NB4 (cell line): Measurements from ENCODE around the gene TMEM123.

Source experiments
- DNase-seq: peaks from one replicate; pipeline ENCODE4 v3.0.0; 2010; ENCODE audit warnings: low read depth
- H3K4me3 ChIP-seq: one replicate; pipeline ENCODE4 v1.5.1; 2011; ENCODE audit warnings: mild to moderate bottlenecking, low read depth, low read length, moderate library complexity
- CTCF ChIP-seq: IDR thresholded peaks from one replicate; pipeline ENCODE4 v1.5.1; 2012; ENCODE audit warnings: low read depth, low read length
- MYC ChIP-seq: IDR thresholded peaks from 2 replicates; pipeline ENCODE4 v1.6.1; 2011; ENCODE audit warnings: low read depth, low read length
- POLR2A ChIP-seq: IDR thresholded peaks from 2 replicates; pipeline ENCODE4 v1.6.1; 2011; ENCODE audit warnings: mild to moderate bottlenecking; ENCODE audit not compliant: insufficient read length; ENCODE audit errors: extremely low read depth
- TF ChIP-seq, protein P1 (sequence below): IDR thresholded peaks from 2 replicates; pipeline ENCODE4 v1.6.1; 2011; ENCODE audit warnings: low read depth, low read length

Gene TMEM123

GRCh38 chr11:102386136-102386734, 66.3 kb downstream of the TMEM123 start:
- no peak overlapping the region for H3K4me3 ChIP-seq
- DNase-seq = no peak
- TF ChIP-seq MYC (no peak), POLR2A (no peak), CTCF (no peak)
- TF ChIP-seq, protein P1, sequence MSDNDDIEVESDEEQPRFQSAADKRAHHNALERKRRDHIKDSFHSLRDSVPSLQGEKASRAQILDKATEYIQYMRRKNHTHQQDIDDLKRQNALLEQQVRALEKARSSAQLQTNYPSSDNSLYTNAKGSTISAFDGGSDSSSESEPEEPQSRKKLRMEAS = no peak

- no peak for DNase-seq
- TF ChIP-seq CTCF = no peak
- TF ChIP-seq, protein P1 = no peak
- no peak for TF ChIP-seq MYC
- no peak for TF ChIP-seq POLR2A
- no peak overlapping the region for H3K4me3 ChIP-seq
Observed at GRCh38 chr11:102385085-102386007, 67.2 kb downstream of the TMEM123 start.

DNA sequence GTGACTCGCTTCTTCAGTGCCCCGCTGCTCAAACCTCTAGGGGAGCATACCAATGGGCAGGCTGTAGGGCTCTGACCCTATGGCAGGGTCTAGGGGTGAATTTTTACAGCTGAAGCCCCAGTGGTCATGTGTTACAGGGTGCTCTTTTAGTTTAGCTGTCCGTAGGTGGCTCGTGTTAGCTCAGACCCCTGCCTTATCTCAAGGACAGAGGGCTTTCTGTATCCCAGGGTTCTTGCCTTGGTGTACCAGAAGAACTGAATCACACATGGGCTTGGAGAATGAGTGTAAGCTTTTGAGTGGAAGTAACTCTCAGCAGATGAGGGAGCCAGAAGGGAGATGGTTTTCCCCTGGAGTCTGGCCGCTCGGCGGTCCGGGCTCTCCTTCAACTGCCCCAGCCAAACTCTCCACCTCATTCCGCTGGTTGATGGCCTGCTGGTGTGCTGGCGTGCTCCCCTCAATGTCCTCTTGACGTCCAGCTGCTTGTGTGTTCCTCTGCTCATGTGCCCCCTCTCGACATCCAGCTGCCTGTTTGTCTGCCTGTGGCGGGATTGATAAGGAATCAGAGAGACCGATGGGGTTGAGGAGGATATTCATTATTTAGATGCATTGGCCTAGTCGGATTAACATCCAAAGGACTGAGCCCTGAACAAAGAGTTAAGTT, 68.0 kb downstream of the TMEM123 start:
- H3K4me3 ChIP-seq = no peak overlapping the region
- TF ChIP-seq MYC = no peak
- no peak for TF ChIP-seq POLR2A
- TF ChIP-seq, protein P1 = no peak
- no peak for TF ChIP-seq CTCF
- DNase-seq = no peak

DNA sequence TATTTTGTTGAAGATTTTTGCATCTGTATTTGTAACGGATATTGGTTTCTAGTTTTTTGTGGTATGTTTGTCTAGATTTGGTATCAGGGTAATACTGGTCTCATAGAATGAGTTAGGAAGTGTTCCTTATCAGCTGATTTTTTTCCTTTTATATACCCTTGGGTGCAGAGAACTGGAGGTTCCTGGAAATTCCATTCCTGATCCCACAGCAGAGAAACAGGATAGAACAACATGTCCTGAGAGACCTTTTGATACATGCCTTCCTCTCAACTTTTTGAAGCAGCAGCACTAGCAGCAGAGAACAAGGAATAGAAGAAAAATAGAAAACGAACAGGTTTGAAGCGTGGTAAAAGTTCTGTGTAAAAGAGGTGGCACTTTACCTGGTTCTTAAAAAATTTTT, 68.7 kb downstream of the TMEM123 start:
- DNase-seq = no peak
- TF ChIP-seq MYC (no peak), POLR2A (no peak), CTCF (no peak)
- TF ChIP-seq, protein P1 = no peak
- H3K4me3 ChIP-seq = no peak overlapping the region

GRCh38 chr11:102382384-102382783, 70.2 kb downstream of the TMEM123 start:
- no peak overlapping the region for H3K4me3 ChIP-seq
- DNase-seq = no peak
- TF ChIP-seq MYC (no peak), POLR2A (no peak), CTCF (no peak)
- TF ChIP-seq, protein P1 = no peak
